GM12892 (cell line): Measurements from ENCODE around the gene ARRDC2.
"Not testable (repeated sequence)": the region's sequence is repeated elsewhere in the genome, so short reads cannot be mapped to it uniquely, and the experiment has no call there.

ENCODE experiments used
- DNase-seq: peaks from one replicate; pipeline ENCODE4 v3.0.0; 2011; ENCODE audit not compliant: insufficient read length
- FAIRE-seq: peaks from 2 replicates; lab custom pipeline; 2011; peaks lifted over from hg19 to GRCh38; lab: Jason Lieb, UNC
- POLR2A ChIP-seq: IDR thresholded peaks from 2 replicates; pipeline ENCODE4 v1.6.1; 2011; ENCODE audit warnings: low read depth, low read length, control low read depth
- POLR2AphosphoS5 ChIP-seq: IDR thresholded peaks from 2 replicates; pipeline ENCODE4 v1.6.1; 2011; ENCODE audit warnings: low read depth, low read length, control low read depth
- TAF1 ChIP-seq: IDR thresholded peaks from 2 replicates; pipeline ENCODE4 v1.6.1; 2011; ENCODE audit warnings: low read depth, mild to moderate bottlenecking, control low read depth, low read length, borderline replicate concordance

The ARRDC2 gene

DNA sequence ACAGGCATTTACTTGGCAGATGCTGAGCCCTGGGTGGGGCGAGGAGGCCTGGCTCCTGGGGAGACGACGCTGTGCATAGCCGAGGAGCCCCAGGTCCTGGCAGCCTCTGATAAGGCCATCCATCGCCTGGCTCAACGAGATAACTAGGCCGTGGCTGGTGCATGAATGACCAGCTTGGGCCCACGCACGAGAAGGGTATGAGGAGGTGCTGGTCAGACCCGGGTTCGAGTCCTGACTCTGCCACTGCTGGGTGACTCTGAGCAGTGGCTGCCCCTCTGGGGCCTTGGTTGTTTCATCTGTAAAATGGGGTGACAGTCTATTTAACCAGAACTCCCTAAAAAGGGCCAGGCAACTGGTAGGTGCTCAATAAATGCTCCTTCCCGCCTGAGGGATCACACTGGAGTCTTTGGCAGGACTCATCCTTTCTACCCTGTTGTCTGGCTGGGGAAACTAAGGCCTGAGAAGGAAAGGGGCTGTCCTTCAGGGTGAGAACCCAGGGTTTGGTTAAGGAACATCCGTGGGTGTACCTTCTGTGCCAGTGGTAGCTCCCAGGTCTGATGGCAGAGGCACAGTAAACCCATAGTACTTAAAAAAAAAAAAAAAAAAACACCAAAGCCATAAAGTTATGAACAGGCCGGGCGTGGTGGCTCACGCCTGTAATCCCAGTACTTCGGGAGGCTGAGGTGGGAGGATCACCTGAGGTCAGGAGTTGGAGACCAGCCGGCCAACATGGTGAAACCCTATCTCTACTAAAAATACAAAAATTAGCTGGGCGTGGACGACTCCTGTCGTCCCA is 8.1 kb upstream of the ARRDC2 start:
- TF ChIP-seq POLR2A: no peak
- FAIRE-seq: no peak

DNA sequence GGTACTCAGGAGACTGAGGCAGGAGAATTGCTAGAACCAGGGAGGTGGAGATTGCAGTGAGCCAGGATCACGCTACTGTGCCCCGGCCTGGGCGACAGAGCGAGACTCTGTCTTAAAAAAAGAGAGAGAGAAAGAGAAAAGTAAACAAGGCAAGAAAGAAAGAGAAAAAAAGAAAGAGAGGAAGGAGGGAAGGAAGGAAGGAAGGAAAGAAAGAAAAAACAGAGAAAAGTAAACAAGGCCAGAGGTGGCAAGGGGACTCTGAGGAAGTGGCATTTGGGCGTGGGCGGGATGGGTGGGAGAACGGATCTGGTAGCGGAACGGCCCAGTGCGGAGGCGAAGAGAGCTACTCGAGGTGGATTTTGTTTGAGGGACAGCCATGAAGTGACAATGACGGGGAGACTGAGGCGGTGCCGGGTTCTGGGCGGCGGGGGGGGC is 7.5 kb upstream of the ARRDC2 start:
- DNase-seq (no peak), FAIRE-seq (no peak)
- no peak for TF ChIP-seq TAF1
- TF ChIP-seq POLR2A: no peak
- no peak for TF ChIP-seq POLR2AphosphoS5

More for the DNA sequence above, 8.1 kb upstream of the ARRDC2 start:
- no peak for DNase-seq

DNA sequence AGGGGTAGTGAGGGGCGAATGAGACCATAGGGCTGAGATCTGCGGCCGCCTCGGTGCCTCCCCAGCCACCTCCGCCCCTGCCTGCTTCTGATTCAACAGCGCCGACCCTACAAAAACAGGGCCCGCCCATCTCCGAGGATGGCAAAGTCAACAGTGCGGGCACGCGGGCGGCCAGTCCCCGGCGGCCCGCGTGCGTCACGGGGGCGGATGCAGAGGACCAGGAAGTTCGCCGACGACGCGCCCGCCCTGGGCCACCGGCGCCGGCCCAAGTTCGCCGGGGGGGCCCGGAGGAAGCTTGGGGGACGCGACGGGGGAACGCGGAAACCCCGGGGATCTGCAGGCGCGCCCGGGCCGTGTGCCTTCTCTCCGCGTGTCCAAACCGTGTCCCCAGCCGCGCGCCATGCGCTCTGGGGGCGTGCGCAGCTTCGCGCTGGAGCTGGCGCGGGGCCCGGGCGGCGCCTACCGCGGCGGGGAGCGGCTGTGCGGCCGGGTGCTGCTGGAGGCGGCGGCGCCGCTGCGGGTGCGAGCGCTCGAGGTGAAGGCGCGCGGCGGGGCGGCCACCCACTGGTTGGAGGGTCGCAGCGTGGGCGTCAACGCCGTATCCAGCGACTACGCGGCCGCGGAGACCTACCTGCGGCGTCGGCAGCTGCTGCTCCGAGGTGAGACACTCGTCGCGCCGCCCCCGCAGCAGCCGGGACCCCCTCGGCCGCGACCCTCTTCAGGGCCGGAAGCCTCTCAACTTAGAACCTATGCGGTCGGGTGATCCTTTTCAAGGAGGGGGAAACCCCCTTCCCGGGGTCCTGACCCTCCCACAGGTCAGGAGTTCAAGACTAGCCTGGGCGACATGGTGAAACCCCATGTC is 6.8 kb upstream of the ARRDC2 start:
- DNase-seq (peak; percentile 83), FAIRE-seq (no peak)
- 0 out of 2 replicates have a peak, but pooled peaks have one; percentile 17 for TF ChIP-seq POLR2AphosphoS5
- TF ChIP-seq TAF1: peak; percentile 17; the same call in 1 of the 2 replicates
- peak; percentile 68; the same call in 1 of the 2 replicates for TF ChIP-seq POLR2A

DNA sequence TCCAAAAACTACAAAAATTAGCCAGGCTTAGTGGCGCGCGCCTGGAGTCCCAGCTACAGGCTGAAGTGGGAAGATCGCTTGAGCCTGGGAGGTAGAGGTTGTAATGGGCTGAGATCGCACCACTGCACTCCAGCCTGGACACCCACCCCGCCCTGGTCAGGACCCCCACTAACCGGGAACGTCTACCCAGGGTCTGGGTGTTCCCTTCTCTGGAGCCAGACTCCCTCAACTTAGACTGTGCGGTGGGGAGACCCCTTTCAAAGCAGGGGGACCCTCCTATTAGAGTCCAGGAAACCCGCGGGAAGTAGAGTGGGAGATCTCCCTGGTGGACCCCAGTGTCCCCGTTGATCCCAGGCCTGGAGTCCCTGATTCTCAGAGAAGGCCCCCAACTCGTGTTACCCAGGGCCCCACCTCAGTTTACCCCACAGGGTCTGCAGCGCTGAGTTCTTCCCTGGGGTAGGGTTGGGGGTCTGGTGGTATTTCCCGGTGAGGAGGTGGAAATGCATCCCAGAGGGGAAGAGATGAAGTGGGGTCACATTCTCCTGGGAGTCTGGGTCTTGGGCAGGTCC is 6.1 kb upstream of the ARRDC2 start:
- TF ChIP-seq POLR2AphosphoS5: no peak
- TF ChIP-seq POLR2A: no peak
- TF ChIP-seq TAF1: no peak
- no peak for FAIRE-seq
- no peak for DNase-seq

DNA sequence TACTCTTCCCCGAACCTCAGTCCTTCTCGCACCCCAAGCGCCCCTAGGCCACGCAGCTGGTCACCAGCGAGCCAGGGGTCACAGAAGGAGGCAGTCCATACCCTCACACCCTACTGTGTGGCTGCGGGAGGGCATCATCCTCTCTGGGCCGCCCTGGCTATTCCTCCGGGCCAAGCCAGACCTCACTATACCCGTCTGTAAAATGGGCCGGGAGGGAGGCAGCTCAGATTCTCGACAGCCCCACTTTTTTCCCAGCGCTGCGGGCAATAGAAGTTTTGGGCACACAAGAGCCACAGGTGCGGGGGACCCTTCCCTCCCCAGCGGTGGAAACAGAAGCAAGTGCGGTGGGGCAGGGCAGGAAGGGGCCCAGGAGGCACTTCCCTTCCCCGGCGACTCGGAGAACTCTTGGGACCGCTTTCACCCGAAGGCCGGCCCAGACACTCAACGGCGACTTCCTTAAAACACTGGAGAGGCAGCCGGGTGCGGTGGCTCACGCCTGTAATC is 5.6 kb upstream of the ARRDC2 start:
- FAIRE-seq (no peak), DNase-seq (no peak)
- TF ChIP-seq POLR2AphosphoS5 (no peak), TAF1 (no peak), POLR2A (no peak)

DNA sequence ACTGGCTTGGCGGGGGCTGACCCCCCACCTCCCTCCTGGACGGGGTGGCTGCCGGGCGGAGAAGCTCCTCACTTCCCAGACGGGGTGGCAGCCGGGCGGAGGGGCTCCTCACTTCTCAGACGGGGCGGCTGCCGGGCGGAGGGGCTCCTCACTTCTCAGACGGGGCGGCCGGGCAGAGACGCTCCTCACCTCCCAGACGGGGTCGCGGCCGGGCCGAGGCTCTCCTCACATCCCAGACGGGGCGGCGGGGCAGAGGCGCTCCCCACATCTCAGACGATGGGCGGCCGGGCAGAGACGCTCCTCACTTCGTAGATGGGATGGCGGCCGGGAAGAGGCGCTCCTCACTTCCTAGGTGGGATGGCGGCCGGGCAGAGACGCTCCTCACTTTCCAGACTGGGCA is 2.2 kb upstream of the ARRDC2 start:
- DNase-seq, FAIRE-seq: not testable (repeated sequence)

DNA sequence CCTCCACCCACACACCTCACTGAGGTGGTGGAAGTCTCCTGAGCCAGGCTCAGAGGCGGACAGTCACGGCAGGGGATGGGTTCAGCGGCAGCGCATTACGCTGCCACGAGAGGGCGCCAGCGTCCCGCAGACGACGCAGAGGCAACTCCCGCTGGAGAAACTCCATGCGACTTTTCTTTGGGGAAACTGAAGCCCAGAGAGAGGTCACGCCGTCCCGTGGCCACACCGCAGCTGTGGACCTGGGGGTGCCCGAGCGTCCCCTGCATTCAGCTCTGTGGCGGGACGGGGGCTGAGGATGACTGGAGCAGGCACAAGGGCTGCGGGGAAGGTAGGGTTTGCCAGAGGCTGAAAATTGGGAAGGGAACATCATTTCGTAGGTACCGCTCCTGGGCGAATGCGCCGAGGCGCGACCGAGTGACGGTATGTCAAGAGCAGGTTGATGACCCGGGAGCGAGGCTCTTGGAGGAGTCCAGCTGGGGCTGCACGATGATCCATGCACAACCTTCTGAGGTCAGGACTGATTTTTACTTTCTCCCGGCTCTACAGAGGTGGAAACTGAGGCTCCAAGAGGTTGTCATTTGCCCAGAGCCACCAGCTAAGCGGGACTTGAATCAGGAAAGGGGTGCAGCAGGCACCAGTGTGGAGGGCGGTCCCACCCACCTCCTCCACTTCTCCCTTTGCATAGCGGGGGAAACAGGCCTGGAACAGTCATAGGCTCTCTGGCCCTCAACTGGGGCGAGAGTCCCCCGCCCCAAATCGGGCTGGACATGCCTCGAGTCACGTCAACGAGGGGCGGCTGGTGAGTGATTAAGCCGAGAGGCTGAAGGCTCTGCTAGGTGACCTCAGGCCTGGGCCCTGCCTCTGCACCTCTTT is 690 bp upstream of the ARRDC2 start:
- no peak for FAIRE-seq
- DNase-seq: peak; percentile 81
- no peak for TF ChIP-seq TAF1
- no peak for TF ChIP-seq POLR2AphosphoS5
- TF ChIP-seq POLR2A: no peak

DNA sequence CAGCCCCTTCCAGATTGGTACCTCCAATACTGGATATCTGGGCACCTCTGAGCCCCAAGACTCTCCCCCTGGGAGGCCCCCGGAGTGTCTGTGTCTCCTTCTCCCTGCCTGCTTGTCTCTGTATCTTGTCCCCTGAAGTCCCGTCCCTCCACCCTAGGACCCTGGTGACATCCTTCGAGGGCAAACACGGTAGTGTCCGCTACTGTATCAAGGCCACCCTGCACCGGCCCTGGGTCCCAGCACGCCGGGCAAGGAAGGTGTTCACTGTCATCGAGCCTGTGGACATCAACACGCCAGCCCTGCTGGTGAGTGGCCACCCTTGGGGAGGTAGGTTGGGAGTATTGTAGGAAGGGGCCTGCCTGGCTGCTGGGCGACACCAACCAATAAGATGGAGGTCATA is 844 bp downstream of the ARRDC2 start:
- no peak for TF ChIP-seq POLR2A
- TF ChIP-seq TAF1: no peak
- no peak for TF ChIP-seq POLR2AphosphoS5
- FAIRE-seq (no peak), DNase-seq (no peak)

DNA sequence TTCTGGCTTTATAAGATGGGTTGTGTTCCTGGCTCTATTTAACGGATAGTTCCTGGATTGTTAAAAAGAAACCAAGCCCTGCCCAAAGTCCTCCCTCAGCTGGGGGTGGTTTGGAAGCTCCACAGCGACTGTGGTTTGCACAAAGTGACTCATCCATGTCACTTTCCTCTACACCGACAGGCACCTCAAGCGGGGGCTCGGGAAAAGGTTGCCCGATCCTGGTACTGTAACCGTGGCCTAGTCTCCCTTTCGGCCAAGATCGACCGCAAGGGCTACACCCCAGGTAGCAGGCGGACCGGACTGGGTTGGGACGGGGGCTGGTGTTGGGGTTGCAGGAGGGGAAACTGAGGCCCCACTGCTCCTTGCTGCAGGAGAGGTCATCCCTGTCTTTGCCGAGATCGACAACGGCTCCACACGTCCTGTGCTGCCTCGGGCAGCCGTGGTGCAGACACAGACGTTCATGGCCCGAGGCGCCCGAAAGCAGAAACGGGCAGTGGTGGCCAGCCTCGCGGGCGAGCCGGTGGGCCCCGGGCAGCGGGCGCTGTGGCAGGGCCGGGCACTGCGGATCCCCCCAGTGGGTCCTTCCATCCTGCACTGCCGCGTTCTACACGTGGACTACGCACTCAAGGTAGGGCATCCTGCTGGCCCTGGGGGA is 1.6 kb downstream of the ARRDC2 start:
- TF ChIP-seq POLR2AphosphoS5 (no peak), POLR2A (no peak), TAF1 (no peak)
- FAIRE-seq: no peak

DNA sequence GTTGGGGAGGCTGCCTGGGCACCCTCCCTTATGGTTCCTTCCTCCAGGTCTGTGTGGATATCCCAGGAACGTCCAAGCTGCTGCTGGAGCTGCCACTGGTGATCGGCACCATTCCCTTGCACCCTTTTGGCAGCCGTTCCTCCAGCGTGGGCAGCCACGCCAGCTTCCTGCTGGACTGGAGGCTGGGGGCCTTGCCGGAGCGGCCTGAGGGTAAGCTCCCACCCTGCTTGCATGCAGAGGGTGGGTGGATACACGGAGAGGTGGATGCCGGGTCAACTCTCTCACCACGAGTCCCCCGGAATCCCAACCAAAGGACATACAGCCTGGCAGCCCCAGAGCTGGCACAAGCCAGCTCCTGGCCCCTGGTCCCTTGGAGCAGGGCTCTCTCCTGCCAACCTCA is 2.2 kb downstream of the ARRDC2 start:
- FAIRE-seq (no peak), DNase-seq (no peak)
- TF ChIP-seq POLR2A (no peak), POLR2AphosphoS5 (no peak), TAF1 (no peak)

More for the DNA sequence above, 1.6 kb downstream of the ARRDC2 start:
- DNase-seq: no peak
